SU-DHL-6 (cell line): ENCODE results near the gene ZNF107.
"Not testable (repeated sequence)": the region's sequence is repeated elsewhere in the genome, so short reads cannot be mapped to it uniquely, and the experiment has no call there.

ENCODE experiments used
- CTCF ChIP-seq: fragments of 200-600 bp; sonication (generic); IDR thresholded peaks from one replicate; pipeline ENCODE4 v1.5.1; 2017; ENCODE audit warnings: antibody characterized with exemption, mild to moderate bottlenecking, low read length, moderate library complexity; ENCODE audit not compliant: insufficient read depth, poor library complexity, severe bottlenecking
- EZH2phosphoT487 ChIP-seq: fragments of 200-600 bp; sonication (generic), shearing (Covaris generic); conservative IDR thresholded peaks from 2 replicates; pipeline ENCODE4 v1.6.1; 2018; ENCODE audit warnings: mild to moderate bottlenecking, antibody characterized with exemption, low read length, moderate library complexity, mixed read lengths

DNA sequence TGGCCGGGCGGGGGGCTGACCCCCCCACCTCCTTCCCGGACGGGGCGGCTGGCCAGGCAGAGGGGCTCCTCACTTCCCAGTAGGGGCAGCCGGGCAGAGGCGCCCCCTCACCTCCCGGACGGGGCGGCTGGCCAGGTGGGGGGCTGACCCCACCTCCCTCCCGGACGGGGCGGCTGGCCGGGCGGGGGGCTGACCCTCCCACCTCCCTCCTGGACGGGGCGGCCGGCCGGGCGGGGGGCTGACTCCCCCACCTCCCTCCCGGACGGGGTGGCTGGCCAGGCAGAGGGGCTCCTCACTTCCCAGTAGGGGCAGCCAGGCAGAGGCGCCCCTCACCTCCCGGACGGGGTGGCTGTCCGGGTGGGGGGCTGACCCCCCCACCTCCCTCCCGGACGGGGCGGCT is 72.5 kb downstream of the ZNF107 start:
- not testable (repeated sequence) for TF ChIP-seq CTCF, EZH2phosphoT487
